ENCODE data around the gene VEZT. TPM values are rescaled to one million over a fixed set of nuclear protein-coding genes. Genes with fewer than 3 reads are reported as not detected.

Gene VEZT
- total RNA-seq, 1 donor from 2014 or later: 69.9 TPM

DNA sequence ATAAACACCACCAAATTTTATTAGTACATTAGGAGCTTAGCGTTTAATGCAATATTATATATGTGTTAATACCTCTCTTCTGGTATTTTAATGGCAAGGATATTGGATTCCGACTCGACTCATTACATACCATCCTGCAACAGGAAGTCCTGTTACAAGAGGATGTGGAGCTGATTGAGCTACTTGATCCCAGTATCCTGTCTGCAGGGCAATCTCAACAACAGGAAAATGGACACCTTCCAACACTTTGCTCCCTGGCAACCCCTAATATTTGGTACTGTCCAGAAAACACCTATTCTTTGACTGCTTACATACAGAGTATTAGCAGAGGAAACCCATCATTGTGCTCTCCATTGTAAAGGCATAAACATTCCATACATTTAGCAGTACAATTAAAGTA, 45.2 kb downstream of the VEZT start:
- no peaks in the 10 kb centered on the region for H3K4me1 ChIP-seq
- TF ChIP-seq, protein P1, sequence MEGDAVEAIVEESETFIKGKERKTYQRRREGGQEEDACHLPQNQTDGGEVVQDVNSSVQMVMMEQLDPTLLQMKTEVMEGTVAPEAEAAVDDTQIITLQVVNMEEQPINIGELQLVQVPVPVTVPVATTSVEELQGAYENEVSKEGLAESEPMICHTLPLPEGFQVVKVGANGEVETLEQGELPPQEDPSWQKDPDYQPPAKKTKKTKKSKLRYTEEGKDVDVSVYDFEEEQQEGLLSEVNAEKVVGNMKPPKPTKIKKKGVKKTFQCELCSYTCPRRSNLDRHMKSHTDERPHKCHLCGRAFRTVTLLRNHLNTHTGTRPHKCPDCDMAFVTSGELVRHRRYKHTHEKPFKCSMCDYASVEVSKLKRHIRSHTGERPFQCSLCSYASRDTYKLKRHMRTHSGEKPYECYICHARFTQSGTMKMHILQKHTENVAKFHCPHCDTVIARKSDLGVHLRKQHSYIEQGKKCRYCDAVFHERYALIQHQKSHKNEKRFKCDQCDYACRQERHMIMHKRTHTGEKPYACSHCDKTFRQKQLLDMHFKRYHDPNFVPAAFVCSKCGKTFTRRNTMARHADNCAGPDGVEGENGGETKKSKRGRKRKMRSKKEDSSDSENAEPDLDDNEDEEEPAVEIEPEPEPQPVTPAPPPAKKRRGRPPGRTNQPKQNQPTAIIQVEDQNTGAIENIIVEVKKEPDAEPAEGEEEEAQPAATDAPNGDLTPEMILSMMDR (IDR thresholded peaks at IDR 0.05): no peak
- H3K27me3 ChIP-seq: no peaks in the 10 kb centered on the region
- no peak overlapping the region for H3K4me3 ChIP-seq
- no peaks in the 10 kb centered on the region for H3K9me3 ChIP-seq
- H3K27ac ChIP-seq: peak overlapping the region; percentile 65
- no peak for DNase-seq
- intact Hi-C loops (cut with DNase I): no loop called here
- ATAC-seq: no peak
- H3K36me3 ChIP-seq: peaks cover 63% of the 10 kb centered on the region

DNA sequence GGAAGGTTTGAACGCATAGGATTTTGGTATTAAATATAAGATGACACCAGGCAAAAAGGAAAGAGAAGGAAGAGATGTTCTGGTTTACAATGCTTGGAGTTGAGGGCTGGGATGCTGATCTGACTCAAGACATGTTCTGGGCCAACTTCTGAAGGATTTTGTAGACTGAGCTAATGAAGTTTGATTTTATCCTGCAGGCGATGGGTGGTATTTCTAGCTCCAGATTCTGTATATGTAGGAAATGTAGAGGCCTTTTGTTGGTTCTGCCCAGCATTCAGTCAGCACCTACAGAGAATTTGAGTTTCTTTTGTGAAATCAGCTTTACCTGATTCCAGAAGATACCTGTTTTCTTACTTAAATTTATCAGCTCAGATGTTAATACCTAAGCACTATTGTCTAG, 48.2 kb downstream of the VEZT start:
- ATAC-seq (no peak), DNase-seq (no peak)
- Histone ChIP-seq H3K27me3 (no peaks in the 10 kb centered on the region), H3K27ac (no peak overlapping the region), H3K9me3 (no peaks in the 10 kb centered on the region), H3K4me1 (no peaks in the 10 kb centered on the region), H3K4me3 (no peak overlapping the region), H3K36me3 (peaks cover 78% of the 10 kb centered on the region)
- TF ChIP-seq, protein P1 (IDR thresholded peaks at IDR 0.05): no peak
- intact Hi-C loops (cut with DNase I): no loop called here

DNA sequence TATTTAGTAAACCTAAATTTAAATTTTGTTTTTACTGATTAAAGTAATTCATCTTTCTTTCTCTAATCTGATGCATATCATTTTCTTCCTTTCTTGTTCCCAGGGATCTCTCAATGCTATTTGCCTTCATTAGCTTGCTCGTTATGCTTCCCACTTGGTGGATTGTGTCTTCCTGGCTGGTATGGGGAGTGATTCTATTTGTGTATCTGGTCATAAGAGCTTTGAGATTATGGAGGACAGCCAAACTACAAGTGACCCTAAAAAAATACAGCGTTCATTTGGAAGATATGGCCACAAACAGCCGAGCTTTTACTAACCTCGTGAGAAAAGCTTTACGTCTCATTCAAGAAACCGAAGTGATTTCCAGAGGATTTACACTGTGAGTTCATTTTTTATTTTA, 48.6 kb downstream of the VEZT start:
- ATAC-seq (no peak), DNase-seq (no peak)
- intact Hi-C loops (cut with DNase I): no loop called here
- Histone ChIP-seq H3K9me3 (no peaks in the 10 kb centered on the region), H3K4me3 (no peak overlapping the region), H3K27ac (no peak overlapping the region), H3K36me3 (peaks cover 79% of the 10 kb centered on the region), H3K4me1 (no peaks in the 10 kb centered on the region), H3K27me3 (no peaks in the 10 kb centered on the region)
- TF ChIP-seq, protein P1 (IDR thresholded peaks at IDR 0.05): no peak

DNA sequence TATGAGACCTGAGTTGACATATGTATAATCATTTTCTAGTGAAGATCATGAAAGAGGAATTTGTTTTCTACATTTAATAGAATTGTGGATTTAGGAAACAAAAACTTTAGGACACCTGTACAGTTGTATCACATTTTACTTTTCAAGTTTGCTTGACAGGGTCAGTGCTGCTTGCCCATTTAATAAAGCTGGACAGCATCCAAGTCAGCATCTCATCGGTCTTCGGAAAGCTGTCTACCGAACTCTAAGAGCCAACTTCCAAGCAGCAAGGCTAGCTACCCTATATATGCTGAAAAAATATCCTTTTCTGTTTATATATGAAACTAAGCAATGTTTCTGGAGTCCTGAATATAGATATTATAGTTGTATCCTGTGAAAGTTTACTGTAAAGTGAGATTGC, 52.3 kb downstream of the VEZT start:
- TF ChIP-seq, protein P1 (IDR thresholded peaks at IDR 0.05): no peak
- no peak for ATAC-seq
- intact Hi-C loops (cut with DNase I): no loop called here
- H3K4me1 ChIP-seq: no peaks in the 10 kb centered on the region
- no peaks in the 10 kb centered on the region for H3K27me3 ChIP-seq
- no peaks in the 10 kb centered on the region for H3K9me3 ChIP-seq
- no peak overlapping the region for H3K4me3 ChIP-seq
- H3K36me3 ChIP-seq: peaks cover 68% of the 10 kb centered on the region
- no peak overlapping the region for H3K27ac ChIP-seq
- no peak for DNase-seq

DNA sequence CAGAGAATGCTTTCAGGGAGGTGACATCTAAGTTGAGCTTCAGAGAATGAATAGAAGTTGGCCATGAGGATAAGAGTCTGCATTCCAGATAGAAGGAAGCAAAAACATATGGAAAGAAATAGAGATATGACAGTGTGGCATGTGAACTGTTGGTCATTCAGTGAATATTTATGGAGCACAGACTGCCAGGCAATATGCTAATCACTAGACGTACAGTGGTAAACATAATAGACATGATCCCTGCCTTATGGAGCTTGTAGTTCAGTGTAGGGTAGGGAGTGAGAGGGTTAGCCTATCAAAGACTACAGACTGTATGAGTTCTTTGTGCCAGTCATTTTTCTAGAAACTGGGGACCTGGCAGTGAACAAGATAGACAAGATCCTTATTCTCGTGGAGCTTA, 53.9 kb downstream of the VEZT start:
- Histone ChIP-seq H3K36me3 (peaks cover 65% of the 10 kb centered on the region), H3K27me3 (no peaks in the 10 kb centered on the region), H3K9me3 (no peaks in the 10 kb centered on the region), H3K4me3 (no peak overlapping the region), H3K4me1 (no peaks in the 10 kb centered on the region), H3K27ac (no peak overlapping the region)
- intact Hi-C loops (cut with DNase I): no loop called here
- ATAC-seq (no peak), DNase-seq (no peak)
- TF ChIP-seq, protein P1 (IDR thresholded peaks at IDR 0.05): no peak

DNA sequence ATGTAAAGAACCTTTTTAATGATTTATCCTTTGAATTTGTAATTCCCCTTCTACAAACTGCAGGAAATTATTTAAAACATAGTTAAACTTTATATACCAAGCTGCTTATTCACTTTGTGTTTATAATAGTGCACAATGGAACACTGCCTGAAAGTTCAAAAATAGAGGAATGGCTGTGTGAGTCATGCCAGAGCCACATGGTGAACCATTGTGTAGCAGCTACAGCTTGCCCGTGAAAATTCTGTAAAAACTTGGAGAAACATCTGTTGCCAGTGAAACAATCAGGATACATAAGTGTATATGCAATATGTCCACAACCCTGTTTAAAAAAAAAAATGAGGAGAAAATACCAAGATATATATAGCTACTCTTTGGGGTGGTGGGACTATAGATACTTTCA, 59.5 kb downstream of the VEZT start:
- Histone ChIP-seq H3K4me1 (no peaks in the 10 kb centered on the region), H3K27me3 (no peaks in the 10 kb centered on the region), H3K36me3 (peaks cover 63% of the 10 kb centered on the region), H3K9me3 (no peaks in the 10 kb centered on the region), H3K4me3 (no peak overlapping the region), H3K27ac (no peak overlapping the region)
- TF ChIP-seq, protein P1 (IDR thresholded peaks at IDR 0.05): no peak
- ATAC-seq: no peak
- intact Hi-C loops (cut with DNase I): no loop called here
- no peak for DNase-seq
